GM18499 (cell line): ENCODE results near the gene TRAK1.

Source experiments
- ATAC-seq: cut with Tn5 transposase; IDR thresholded peaks from one replicate; pipeline ENCODE4 v1.9.1; 2021; ENCODE audit warnings: moderate number of reproducible peaks; ENCODE audit not compliant: insufficient read depth, unreplicated experiment

Gene TRAK1

DNA sequence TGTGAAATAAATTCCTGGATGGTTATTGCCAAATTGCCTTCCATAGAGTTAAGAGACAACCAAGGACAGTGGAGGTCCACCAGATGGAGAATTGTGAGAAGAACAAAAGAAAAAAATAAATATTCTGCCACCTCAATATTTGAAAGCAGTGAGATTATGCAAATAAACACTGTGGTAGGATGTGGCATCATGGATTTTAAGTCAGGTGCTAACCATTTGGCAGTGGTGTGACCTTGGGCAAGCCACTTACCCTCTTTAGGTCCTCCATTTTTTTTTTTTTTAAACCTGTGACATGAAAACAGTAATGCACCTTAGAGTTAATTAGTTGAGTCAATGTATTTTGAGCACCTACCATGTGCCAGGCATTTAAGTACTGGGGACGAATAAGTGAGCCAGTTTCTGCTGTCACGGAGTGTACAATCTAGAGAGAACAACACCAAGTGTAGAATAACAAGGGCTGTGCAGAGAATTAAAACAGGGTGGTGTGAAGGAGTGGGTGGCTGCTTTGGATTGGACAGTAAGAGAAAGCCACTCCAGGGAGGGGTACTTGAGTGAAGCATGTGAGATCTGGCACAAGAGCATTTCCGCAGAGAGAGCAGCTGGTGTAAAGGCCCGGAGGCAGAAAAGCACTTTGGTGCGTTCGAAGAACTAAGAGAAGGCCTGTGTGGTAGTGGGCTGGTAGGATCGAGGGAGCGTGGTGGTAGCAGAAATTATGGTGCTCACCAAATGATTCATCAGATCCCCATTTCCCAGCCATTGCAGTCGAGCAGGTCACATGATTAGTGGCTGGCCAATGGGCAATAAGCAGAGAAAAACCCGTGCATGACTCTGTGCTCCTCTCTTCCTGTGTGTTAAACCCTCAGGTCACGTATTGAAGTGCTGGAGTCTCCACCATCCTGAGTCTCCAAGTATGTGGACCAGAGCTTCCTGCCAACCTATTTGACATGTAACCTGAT, 135.6 kb downstream of the TRAK1 start:
- no peak for ATAC-seq

DNA sequence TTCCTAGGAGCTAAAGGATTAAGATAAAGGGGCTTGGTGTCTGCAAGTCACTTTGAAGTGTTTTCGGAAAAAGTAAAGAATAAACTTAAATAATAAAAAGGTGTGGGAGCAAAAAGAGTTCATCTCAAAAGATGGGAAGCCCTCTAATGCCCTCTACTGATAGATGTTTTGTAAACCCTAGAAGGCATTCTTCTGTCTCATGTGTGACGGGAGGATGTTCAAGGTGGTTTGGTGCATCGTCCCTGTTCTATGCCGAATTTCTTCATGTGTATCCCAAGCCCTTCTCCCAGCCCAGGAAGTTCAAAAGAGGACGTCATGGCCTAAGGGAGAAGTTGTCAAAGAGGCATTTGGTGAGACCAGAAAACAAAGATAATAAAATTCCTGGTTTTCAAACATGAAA, 137.6 kb downstream of the TRAK1 start:
- no peak for ATAC-seq

DNA sequence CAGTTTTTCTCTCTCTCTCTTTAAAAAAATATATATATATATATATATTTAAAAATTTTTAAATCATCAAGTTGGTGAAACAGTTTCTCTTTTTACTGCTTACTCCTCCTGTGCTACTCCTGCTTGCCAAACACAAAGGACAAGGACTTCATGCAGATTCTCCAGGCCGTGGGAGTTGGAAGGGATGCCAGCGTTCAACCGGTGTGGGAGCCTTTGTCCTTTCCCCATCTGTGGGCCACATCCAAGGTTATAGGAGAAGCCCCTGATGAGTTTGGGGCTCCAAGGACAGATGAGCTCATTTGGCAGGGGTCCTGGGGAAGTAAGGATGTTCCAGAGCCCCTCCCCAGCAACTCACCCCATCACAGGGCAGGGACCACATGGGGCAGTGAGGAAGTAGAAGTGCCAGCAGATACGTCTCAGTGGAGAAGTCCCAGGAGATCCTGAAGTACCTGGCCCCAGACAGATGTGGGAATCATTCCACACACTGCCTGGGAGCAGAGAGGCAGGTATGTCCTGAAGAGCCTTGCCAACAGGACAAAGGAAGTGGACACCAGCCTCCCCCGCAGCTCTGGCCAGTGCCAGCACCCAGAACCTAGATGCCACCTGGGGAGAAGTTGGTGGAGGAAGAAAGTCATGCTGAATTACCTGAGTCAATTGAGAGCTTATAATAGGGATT, 138.2 kb downstream of the TRAK1 start:
- no peak for ATAC-seq

DNA sequence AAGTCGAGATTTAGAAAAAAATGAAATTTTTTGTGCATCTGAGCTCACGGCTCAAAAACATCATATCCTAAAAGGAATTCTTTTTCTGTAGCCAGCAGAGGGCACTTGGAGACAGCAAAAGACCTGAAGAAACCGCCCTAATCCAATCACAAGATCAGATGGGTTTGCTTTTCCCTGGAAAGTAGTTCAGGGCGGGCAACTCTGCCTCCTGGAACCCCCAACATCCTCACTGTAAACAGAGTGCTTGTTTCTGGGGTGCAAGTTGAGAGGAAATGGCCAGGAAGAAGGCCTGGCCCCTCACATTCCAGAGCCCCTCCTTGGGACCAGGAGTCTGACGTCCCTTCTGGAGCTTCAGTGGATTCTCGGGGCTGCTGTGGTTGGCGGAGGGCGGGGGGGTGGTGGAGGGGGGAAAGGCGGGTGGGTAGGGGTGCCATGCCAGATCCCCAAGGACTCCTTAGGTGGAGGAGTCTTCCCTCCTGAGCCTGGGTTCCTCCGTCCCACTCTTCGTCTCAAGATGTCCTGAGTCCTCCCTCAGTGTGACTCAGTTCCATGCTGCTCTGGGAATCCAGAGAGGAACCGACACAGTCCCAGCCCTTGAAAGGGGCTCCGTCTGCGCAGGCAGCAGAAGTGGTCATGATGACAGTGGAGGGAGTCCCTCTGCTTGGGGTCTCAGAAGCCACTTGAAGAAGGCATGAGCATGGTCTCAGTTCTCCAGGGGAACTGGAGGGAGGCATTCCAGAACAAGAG, 139.0 kb downstream of the TRAK1 start:
- no peak for ATAC-seq

DNA sequence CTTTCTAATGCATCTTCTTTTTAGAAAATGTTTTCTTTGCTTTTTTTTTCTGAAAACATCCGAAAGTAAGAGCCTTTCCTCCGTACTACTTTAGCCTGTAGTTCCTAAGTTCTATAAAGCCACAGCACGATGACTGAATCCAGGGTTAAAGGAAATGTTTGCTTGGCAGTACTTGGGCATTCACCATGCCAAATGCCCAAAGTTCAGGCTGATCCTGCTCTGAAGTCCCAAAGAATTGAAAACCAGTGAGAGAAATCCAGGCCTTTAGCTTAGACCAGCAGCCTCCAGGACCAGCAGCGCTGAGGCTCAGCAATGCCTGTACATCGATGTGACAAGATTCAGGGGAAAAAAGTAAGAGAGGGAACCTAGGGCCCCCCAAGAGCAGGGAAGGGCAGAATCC, 139.7 kb downstream of the TRAK1 start:
- ATAC-seq, result no peak

DNA sequence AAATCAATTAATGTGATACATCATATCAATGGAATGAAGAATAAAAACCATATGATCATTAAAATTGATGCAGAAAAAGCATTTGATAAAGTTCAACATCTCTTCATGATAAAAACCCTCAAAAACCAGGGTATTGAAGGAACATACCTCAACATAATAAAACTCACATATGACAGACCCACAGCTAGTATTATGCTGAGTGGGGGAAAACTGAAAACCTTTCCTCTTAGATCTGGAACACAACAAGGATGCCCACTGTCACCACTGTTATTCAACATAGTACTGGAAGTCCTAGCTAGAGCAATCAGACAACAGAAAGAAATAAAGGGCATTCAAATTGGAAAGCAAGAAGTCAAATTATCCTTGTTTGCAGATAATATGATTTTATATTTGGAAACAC, 144.4 kb downstream of the TRAK1 start:
- ATAC-seq, result no peak

DNA sequence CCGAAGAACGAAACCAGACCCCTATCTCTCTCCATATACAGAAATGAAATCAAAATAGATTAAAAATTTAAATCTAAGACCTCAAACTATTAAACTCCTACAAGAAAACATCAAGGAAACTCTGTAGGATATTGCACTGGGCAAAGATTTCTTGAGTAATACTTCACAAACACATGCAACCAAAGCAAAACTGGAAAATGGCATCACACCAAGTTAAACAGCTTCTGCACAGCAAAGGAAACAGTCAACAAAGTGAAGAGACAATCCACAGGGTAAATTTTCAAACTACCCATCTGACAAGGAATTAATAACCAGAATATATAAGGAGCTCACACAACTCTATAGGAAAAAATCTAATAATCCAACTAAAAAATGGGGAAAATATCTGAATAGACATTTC, 145.5 kb downstream of the TRAK1 start:
- no peak for ATAC-seq

DNA sequence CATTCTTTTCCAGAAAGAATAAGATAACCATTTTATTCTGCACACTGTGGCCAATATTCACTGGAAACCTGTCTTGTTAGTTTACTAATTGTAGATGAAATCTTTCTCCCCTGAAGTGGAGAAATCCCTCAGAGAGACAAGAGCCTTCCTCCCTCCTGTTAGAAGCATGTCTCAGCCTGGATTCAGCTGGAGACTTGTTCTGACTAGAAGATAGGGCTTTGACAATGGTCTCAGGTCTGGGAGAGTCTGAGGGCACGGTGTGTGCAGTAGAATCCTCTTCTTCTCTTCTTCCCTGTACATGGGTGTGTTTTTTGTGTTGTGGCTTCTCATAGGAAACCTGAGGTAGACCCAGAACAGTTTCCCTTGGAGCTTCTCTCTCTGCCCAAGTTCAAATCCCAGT, 154.9 kb downstream of the TRAK1 start:
- no peak for ATAC-seq

DNA sequence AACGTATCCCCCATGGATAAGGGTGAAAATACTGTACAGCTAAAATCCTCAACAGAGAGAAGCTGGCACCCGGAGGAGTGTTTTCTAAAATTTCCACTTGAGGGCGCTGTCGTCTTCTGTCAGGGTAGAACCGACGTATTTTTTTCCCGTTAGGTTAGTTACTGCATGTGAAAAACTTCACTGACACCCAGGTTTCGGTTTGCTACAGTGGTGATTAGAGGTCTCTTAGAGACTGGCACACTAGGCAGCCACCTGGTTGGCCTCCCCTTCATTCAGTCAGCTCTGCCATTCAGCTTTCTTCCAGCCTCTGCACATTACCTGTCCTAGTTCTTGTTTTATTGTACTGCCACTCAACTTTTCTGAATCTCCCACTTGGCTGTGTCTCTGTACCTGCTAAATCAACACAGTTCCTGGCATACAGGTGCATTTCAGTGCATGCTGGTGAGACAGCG, 156.4 kb downstream of the TRAK1 start:
- no peak for ATAC-seq

DNA sequence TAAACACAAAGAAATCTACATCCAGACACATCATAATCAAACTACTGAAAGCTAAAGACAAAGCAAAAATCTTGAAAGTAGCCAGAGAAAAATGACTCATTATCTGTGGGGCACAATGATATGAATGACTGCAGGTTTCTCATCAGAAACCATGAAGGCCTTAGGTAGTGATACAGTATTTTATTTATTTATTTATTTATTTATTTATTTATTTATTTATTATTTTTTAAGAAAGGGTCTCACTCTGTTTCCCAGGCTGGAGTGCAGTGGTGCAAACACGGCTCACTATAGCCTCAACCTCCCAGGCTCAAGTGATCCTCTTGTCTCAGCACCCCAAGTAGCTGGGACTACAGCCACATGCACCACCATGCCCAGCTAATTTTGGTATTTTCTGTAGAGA, 159.6 kb downstream of the TRAK1 start:
- no peak for ATAC-seq

DNA sequence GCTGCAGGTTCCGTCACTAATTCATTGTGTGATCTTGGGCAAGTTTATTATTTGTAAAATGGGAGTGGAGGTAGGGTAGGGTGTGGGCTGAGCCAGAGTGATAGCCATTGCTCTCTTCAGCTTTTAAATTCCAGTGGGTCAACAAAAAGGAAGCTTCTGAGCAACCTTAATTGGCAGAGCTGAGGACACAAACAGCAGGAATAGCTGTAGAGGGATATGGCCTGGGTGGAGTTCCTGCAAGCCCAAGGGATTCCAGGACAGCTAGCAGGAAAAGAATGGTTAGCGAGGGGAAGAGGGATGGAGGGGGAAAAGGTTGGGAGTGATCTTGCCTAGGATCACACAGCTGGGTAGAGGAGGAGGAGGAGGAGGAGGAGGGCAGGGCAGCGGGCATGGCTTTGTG, 163.4 kb downstream of the TRAK1 start:
- ATAC-seq, result no peak

DNA sequence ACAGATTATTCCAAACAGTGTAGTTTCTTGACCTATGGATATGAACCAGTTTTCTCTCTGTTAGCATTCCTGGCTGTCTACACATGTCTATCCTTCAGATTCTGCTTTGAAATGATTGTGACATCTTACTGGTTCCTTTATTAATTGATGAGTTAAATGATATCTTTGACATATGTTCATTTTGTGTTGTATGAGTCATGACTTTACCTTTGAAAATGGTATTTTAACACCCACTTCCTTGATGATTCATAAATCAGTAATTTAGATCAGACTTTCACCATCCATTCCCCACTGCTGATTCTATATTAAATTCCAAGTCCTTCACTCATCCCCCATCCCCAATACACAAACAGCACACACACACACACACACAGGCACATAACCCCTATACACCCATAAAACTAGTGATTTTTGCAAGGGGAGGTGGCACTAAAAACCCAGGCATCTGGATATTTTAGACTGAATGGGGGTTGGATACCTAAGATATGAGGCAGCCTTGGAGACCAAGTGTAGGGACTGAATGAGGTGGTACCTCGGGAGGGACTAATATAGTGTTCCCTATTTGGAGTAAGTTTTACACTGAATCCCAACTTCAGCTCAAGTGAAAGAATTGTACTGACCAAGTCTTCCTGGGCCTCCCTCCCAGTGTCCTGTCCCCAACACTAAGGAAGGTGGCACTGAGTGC, 165.1 kb downstream of the TRAK1 start:
- ATAC-seq, result no peak

DNA sequence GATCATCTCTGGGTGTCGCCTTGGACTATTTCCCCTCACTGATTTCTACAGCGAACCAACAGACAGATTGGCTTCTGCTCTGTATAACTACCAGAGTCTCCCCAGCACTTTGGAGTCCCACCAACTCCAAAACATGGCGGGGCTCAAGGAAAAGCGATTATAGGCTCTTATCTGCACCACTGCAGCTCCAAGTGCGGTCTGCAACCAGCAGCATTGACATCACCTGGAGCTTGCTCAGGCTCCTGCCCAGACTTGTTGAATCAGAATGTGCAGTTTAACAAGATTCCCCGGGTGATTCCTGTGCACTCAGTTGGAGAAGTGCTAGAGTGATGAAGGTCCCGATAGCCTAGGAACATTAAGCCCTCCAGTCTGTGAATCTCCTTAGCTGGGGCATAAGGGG, 165.8 kb downstream of the TRAK1 start:
- no peak for ATAC-seq

DNA sequence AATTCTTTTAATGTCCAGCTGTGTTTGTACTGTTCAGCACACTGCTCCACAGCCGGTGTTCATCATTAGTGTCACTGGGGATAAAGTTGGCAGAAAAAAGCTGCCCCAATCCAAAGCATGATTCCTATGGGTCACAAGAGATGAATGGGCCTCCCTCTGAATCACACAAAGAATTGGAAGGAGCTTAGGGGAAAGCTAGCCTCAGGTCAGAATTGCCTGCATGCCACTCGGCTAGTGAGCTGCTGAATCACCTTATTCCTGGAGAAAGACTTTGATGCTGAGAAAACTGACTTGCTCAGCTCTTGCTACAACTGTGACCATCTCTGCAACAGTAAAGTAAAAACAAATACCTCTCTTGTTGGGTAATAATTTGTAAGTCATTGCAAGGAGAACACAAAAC, 171.4 kb downstream of the TRAK1 start:
- no peak for ATAC-seq

DNA sequence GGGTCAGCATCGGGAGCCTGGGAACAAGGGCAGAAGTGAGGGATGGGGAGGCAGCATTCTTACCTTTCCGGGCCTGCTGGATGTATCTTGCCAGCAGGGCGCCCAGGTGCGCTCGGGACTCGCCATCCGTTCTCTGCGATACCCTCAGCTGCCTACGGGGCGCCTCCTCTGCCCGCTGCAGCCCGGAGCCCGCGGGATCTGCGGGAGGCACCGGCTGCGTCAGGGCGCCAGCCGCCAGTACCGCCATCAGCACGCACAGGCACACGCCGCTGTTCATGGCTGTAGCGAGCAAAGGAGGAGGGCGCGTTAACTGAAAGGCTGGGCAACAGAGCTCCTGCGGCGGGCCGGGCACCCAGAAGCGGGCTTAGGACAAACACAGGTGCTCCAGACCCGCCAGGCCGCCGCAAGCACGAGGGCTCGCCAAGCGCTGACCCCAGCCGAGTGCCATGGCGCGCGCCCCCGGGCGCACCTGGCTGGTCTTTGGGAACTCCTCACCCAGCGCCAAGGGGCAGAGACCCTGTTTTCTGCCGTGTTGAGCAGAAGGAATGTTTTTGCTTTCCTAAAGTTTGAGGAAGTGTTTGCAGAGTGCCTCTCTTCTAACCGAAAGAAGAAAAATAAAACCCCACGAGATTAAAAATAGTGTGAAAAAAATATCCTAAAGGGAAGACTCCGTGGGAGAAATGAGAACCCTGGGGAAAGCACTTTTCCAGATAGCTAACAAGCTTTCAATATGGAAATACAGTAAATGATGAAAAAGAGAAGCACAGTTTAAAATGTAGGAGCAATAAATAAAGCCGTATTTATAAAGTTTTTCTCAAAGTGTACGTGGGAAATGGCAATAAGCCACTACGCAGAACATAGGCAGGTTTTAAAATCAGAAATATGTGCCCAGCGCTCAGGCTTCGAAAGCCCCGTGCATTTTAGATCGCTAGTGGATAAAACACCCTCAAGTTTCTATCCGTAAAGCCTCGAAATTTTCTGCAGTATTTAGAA, 172.5 kb downstream of the TRAK1 start:
- no peak for ATAC-seq

DNA sequence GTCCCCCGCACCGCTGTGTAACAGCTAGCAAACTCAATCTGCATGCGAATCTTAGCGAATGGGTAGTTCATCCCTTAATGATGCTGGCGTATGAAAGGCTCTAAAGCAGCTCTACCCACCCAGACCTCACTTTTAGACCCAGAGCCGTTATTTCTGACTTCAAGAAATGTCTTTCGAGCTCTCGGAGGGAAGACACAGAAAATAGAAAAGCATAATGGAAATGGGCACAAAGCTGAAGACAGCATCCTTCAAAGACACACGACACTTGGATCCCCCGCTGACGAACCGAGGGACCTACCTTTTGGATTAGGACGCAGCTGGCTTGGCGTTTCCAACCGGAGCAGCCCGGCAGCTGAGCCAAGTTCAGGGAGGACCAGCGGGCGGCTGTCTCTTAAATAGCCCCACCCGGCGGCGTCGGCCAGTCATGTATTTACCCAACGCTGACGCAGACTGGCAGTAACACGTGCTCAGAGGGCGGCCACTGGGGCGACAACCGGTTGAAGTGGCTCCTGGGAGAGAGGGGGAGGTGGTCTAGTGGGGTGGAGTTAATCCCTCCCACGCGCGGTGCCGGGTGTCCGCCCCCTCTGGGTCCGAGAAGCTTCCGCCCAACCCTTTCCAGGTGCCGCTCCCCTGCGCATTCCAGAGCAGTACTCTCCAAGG, 173.4 kb downstream of the TRAK1 start:
- no peak for ATAC-seq

DNA sequence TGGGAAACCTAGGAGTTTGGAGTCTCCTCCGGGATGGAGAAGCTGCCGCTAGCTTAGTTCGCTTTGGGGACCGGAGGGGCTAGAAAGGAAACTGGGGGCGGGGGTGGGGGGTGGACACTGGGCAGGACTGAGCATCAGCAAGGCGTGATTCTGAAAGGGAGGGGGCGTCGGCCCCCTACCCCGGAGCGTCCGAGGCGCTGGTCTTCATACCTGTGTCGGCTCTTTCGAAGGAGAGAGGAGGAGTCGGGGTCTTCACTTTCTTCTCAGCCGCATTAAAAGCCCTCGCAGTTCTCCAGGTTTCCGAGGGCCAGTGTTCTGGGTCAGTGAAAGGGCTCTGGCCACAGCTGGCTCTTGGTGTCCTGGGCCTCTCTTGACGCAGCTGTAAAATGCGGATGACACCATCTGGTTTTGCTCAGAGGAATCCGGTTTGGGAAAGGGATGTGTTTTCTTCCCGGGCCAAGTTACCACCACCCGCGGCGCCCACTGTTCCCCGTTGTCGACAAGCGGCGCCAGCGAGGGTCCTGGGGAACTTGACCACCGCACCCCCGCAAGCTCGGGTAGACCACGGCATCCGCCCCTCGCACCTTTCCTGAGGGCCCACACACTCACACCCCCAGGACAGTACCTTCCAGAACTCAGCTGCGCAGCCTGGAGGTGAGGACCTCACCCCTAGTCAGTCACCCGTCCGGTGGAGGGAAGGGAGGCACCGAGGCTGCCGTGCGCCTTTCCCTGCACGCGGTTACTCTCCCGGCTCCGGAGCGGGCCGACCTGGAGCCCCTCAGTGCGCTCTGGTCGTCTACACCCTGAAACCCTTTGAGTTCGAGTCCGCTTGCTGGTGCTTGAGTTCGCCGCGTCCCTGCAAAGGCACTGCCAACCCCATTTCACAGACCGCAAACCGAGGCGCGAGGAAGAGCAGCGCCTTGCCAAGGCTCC, 174.2 kb downstream of the TRAK1 start:
- ATAC-seq, result no peak

DNA sequence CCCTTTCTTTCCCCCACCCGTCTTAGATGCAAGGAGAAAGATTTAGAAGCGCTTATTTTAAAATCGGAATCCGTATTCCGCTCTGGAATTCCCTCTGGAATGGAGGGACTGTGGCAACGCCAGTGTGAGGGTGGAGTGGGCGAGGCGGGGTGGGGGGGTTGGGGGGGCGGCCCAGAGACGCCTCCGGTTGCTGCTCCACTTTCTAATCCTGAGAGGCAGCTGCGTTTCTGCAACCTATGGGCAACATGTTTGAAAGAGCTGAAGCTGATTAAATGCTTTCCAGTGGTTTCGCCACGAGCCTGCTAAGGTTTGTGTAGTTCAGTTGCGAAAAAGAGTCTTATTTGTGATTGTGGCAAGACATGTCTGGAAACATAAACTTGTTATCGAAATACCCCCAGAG, 174.9 kb downstream of the TRAK1 start, which contains the start of gene CCK:
Gene CCK, minus strand, starts transcription at position 101 of the 400 bp plus-strand sequence. CDS start 2,555 bp downstream, outside the sequence.
- no peak for ATAC-seq
